Amniotic epithelial cell (primary cell): Measurements from ENCODE around the gene PLCL2.
"Not testable (repeated sequence)": the region's sequence is repeated elsewhere in the genome, so short reads cannot be mapped to it uniquely, and the experiment has no call there.

Experiments
- DNase-seq: peaks from one replicate; pipeline ENCODE4 v3.0.0-alpha.2; 2010; ENCODE audit warnings: low read depth

The PLCL2 gene

DNA sequence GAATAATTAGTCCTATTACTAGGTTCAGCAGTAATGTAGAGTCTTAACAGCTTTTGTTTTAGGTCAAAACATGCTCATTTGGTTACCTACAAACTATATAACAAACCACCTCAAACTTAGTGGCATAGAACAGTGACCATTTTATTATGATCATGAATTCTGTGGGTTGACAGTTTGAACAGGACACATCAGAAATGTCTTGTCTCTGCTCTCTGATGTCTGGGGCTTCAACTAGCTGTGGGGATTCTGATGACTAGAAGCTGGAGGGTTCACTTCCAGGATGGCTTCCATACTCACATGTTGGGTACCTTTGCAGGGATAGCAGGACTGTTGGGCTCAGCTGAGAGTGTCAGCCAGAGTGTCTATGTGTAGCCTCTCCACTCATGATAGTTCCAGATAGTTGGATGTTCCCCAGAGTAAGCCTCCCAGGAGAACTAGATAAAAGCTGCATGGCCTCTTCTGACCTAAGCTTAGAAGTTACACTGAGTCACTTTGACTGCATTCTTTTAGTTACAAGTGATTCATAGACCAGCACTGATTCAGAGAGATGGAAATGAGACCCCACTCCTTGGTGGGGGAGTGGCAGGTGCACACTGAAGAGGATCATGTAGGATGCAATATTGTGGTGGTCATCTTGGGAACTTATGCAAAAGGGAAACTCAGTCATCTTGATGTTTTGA is 32.6 kb downstream of the PLCL2 start:
- peak; percentile 15 for DNase-seq

DNA sequence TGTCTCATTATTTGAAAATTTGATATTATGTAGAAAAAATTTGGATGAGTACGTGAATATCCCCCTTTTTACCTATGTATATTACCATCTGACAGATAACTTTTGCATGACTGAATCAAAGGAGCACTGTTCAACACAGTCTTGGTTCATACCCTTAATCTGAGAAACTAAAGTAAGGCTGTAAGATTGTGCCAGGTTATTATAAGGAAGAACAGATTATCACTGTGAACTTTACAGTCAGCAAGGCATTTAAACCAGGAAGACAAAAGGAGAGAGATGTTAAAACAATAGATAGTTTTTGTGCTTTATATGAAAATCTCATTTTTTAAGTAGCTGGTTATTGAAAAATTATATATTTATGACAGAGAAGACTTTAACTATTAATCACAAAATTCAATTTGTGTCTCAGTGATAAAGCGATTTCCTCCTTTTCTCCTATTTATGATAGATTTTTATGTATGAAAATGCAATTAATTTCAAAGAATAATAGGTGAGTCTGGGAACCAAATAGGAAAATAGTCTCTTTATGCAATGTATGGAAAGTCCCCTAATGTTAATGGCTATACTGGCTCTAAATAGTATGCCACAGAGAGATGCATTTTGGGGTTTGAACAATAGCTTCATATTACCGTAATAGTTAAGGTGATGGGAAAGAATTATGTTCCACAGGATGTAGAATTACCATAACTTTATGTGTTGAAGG is 33.4 kb downstream of the PLCL2 start:
- no peak for DNase-seq

DNA sequence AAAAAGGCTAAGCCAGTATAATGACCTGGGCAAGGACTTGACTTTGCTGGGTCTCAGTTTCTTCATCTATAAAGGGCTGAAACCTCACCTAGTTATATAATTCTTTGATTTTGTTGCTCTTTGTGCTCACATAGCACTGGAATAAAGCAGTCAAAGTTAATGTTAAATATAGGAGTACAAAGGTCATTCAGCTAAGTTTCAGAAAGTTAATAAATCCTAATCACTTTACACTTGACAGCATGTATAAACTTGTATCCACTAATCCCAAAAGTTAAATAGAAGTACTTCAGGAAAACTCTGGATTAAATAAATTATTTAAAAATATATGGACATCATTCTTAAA is 33.9 kb downstream of the PLCL2 start:
- no peak for DNase-seq

DNA sequence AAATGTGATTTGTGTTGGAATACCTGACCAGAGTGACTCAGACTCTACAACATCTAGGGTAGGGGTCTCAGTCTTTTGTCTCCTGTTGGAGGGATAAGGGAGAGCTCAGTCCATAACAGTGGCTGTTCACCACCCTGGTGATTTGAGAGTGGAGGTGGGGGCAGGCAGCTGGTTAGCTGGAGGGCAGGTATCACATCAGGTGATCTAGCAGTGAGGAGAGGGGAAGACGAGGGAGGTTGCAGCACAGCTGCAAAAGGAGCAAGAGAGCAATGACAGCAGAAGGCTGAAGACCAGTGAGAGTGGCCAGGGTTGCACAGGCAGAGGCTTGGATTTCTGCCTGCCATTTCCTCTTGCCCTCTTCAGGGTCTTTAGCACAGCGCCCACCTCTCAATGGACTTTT is 38.4 kb downstream of the PLCL2 start:
- DNase-seq: no peak

DNA sequence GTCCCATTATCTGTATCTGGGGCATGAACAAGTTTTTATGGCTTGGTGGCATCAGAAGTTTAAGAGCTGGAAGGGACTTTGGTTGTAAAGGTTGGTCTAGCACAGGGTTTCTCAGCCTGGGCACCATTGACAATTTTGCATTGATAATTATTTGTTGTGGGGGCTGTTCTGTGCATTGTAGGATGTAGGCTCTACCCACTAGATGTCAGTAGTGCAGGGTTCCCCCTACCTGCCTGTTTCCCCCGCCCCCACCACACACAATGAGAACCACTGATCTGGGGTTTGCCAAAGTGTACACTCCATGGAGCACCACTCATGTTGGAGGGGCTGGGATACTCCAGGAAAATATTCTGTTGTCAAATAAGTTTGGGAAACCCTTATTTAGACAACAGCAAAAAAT is 42.7 kb downstream of the PLCL2 start:
- no peak for DNase-seq

DNA sequence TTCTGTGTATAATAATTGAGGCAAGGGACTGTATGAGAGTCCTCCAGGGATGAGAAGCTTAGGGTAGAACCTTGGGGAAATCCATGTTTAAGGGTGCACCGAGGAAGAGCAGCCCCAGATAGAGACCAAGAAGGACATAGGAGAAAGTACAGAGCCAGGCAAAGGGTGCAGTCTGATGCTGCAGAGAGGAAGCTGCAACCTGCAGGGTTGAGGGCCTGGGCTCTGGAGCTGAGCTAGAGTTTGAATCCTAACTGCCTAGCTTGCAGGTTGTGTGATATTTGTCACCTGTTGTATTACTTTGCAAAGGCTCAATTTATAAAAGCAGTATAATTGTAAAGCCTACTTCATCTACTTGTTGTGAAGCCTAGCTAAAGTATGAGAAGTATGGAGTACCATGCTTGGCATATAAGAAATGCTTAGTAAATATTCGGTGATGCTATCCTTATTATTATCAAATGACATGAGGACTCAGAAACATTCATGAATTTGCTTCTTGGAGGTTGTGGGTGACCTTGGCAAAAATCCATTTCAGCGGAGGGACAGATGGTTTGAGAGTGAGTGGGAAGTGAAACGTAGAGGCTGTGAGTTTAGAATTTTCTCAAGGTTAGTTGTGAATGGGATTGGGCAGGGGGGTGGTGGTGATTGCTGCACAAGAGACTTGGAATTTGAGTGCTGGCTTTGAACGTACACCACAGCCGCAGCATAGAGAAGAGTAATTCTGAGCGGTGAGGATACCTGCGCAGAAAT is 43.8 kb downstream of the PLCL2 start:
- no peak for DNase-seq

DNA sequence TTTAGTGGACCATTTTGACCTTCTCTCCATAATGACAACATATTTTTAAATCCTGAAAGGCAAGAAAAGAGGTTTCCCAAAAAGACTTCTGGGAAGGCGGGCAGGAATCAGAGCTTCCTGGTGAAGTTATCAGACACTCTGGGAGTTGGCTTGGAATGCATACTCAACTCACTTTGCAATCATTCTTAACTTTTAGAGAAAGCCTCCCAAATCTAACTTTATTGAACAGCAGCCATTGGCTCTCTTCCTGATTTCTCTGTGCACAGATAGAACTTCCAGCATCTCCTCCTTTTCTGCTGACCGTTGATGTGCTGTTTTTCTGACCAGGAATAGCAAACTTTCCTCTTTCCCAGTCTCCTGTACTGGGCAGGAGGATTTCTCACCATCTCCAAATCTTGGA is 44.6 kb downstream of the PLCL2 start:
- DNase-seq: no peak

DNA sequence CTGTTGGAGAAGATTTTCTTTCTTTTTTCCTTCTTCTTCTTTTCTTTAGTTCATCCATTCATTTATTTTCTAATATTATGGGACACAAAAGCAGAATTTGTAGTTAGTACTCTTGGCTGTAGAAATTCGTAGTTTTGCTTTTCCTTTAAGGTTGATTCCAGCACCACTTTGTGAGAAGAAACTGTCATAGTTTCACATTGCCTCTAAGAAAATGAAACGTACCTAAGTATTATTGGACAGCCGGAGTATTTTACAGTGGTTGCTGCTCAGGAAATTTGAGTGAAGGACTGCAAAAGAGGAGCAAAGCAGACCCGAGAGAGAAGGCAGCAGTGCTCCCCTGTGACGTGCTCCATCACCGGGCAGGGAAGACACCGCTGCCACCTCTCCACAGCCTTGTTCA is 48.1 kb downstream of the PLCL2 start:
- no peak for DNase-seq

DNA sequence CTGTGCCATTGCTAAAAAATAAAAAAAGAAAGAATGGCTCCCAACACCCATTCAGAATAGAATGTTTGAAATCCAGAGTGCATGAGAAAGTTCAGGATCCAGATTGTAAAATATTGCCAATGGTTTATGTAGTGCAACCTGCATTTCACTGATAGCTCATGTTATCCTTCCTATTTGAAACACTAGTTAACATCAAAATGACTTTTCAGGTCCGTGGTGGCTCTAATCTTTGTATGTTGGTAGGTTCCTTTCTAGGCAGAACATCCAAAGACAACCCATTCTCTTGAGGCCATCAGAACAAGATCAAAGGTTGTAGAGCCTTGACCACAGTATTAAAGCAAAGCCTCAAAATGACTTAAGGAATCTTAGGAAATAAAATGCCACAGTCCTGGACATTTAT is 51.0 kb downstream of the PLCL2 start:
- no peak for DNase-seq

DNA sequence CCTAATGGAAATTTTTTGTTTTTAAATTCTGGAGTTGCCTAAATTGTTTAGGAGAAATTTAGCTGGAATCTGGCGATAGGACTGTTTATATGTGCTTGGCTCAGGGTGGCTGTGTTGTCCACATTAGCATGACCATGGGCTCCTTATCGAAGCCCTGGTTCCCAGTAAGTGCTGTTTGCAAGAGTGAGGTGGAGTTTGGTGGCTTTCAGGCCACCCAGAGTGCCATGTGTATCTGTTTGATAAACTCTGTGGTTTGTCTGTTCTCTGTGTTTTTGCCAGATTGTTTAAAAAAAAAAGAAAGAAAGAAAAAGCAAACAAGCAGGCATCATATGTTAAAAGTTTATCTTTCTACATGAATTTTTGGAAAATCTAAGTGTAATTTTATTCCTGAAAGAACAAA is 51.5 kb downstream of the PLCL2 start:
- DNase-seq: no peak

DNA sequence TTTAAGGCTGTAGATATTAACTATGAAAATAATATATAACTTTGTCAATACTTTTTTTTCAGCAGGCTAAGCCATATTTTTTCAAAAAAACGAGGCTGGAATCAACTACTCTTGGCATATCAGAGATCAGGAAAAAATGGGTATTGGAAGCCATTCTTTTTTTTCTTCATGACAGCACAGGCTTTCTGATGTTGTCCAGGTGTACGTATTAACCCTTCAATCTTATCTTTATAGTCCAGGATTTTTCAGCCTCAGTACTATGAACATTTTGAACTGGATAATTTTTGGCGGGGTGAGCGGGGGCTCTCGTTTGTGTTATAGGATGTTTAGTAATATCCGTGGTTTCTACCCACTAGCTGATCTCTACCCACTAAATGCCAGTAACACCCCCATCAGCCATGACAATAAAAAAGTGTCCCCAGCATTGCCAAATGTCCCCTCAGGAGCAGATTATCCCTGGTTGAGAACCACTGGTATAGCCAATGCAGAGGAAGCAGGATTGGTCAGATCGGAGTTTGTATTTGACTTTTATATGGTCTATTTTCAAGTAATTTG is 52.0 kb downstream of the PLCL2 start:
- no peak for DNase-seq

DNA sequence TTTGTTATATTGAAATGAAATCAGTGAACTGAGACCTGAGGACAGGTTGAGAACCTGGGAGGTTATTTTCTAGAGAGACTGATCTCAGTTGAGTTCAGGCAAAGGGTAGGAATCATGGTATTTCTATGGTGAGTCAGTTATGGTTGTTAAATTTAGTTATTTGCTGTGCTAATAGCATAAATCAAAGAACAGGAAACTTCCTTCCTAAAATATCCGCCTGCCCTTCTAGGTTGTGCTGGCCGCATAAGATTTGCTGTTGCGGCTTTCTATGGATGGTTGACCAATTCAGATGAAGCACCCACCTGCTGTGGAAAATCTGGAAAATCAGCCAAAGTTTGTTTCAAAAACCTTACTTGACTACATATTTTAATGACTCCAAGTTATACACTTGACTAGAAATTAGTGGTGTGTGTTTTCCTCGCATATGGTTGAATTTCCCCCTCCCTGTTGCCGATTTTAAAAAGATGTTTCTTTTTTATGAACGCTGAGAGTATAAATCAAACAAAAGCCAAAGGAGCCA is 52.6 kb downstream of the PLCL2 start:
- no peak for DNase-seq

DNA sequence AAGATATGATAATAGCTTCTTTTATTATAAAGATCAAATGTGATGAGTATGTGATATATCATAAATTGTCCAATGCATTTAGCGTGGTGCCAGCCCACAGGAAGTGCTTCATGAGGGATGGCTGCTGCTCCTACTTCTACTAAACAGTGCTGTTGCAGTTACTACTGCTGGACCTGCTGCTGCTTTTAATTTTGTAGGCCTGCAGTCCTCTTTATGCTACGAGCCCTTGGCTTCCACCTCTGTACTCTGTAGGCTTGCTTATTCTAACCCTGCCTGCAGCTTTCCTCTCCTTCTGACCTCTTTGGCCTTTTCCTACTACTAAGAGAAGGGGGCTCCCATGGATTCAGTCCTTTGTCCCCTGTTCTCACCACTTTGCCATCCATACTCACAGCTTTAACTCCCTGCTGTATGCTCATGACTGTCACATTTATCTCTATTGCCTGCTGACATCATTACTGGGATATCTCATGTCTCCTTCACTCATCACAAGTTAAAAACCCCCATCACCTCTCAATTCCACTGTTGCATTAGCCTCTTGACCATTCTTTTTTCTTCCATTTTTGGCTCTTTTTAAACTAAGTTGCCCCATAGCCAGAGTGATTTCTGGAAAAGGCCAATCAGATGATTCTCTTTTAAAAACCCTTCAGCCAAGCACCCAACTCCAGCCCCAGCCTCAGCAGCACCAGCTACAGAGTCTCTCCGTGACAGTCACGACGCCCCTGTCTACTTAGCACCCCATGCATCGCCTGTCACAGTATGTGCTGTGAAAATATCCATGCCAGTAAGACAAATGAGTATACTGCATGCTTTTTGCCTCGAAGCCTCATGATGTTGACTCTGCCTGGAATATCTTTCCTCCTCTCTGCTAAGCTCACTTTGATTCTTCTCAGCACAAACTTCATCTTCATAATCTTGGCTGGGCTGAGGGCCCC is 56.3 kb downstream of the PLCL2 start:
- no peak for DNase-seq

DNA sequence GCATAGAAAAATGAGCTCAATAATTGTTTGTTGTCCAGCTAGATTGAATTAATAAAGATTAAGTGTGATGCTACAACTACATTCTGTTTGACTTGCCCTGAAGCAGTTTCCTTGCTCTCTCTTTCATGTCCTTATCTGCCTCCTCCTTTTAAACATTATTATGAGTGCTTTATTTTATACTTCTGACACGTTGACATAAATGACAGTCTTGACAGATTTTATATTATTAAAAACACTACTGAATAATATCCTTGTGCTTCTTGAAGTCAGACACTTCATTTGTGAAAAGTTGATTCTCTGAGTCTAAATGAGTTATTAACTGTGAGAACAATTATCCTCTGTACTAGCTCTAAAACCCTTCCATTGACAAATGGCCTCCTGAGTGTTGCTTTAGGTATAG is 58.2 kb downstream of the PLCL2 start:
- DNase-seq: no peak

DNA sequence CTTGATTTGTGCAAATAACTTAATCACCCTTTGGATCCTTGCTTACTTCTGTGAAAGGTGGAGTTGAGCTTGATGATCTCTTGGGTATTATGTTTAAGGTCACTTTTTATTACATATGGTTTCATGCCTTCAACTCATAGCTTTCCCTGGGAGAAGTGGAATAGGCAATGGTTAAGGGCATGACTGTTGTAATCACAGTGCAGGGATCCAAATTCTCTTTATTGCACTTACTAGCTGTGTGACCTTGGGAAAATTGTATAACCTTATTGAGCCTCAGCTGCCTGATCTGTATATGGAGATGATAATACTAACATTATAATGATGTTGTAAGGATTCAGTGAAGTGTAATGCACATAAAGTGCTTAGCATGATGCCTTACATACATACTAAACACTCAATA is 59.1 kb downstream of the PLCL2 start:
- no peak for DNase-seq

DNA sequence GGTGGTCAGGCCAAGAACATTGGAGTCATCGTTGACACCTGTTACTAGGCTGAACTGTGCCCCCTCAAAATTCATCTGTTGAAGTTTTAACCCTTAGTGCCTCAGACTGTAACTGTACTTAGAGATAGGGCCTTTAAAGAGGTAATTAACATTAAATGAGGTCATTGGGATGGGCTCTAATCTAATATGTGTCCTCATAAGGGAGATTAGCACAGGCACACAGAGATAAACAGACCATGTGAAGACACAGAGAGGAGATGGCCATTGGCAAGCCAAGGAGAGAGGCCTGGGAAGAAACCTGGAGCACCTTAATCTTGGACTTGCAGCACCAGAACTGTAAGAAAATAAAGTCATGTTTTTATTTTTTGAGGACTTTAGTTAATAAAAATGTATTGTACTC is 59.6 kb downstream of the PLCL2 start:
- no peak for DNase-seq

DNA sequence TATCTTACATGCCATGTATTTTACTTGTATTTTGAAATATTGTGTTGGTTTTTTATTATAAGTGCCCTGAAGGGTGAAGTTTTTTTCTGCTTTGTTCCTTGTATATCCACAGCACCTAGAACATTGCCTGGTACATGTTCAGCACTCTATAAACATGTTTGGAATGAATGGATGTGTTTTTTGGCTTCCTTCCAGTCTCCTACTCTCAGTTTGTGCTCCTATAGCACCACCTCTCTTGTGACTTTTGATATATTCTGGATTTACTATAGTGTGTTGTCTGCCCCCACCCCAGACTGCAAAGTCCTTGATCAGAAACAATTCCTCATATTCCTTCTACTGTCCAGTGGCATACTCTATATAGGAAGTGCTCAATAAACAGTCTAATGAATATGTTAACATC is 60.6 kb downstream of the PLCL2 start:
- no peak for DNase-seq

DNA sequence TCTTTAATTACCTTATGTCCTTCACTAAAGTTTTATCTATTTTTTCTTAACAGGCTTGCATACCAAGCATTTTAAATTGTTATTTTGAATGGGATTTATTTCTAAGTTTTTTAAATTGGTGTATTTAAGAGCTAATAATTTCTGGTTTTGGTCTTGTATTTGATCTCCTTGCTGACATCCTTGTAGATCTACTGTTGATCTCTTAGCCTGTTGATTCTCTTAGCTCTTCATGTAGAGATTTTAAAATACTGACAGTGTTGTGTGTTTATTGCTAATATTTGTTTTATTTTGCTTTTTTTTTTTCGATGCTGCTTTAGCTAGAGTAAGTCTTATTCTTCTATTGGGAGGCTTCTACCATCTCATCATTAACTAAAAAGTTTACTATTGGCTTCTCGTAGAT is 65.5 kb downstream of the PLCL2 start:
- DNase-seq: no peak

DNA sequence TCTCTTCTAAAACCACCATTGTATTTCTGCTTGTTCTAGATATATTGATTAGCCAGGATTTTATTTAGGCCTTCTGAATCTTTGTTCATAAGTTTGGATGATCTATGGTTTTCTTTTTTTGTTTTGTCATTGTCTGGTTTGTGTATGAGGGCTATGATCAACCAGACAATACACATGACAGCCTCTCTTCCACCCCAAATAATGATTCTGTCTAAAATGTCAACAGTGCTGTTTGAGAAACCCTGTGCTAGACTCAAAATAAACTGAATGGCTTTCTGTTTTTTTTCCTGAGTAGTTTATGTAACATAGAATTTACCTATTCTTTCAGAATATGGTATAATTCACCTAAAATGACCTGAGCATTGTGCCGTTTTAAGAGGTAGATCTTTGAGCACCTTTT is 66.1 kb downstream of the PLCL2 start:
- DNase-seq: no peak

DNA sequence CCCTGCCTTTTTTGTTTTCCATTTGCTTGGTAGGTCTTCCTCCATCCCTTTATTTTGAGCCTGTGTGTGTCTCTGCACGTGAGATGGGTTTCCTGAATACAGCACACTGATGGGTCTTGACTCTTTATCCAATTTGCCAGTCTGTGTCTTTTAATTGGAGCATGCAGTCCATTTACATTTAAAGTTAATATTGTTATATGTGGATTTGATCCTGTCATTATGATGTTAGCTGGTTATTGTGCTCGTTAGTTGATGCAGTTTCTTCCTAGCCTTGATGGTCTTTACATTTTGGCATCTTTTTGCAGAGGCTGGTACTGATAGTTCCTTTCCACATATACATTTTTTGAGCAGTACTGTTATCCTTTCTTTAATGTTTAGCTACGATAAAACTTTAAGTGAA is 73.1 kb downstream of the PLCL2 start:
- not testable (repeated sequence) for DNase-seq

DNA sequence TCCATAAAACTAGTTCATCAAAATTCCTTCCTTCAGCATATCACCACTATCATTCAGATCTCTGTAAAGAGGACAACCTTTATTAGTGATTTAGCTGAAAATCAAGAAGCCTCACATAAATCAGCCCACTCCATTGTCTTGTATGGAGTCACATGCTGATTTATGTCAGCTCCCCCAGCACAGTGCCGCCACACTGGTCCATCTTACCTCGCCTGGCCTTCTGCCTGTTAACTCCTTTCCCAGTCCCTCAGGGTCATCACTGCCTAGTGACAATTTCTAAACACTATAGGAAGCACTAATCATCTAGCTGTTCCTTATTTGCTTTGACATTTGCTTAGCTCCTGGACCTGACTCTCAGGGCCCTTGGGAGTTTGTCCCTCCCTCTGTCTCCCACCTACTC is 75.4 kb downstream of the PLCL2 start:
- no peak for DNase-seq
